Bronchial epithelial cell (primary cell): ENCODE results near the gene DOK5. TPM values are rescaled to one million over a fixed set of nuclear protein-coding genes. Genes with fewer than 3 reads are reported as not detected.

Source experiments
- DNase-seq: peaks from one replicate; pipeline ENCODE4 v3.0.0-alpha.2; 2010; ENCODE audit warnings: low read depth
- FAIRE-seq: peaks from 2 replicates; lab custom pipeline; 2011; peaks lifted over from hg19 to GRCh38; lab: Jason Lieb, UNC
- H3K27me3 ChIP-seq: 2 replicates; pipeline ENCODE4 v1.5.1; 2011; ENCODE audit warnings: low read length; ENCODE audit not compliant: control insufficient read depth, insufficient read depth
- H3K36me3 ChIP-seq: 2 replicates; pipeline ENCODE4 v1.5.1; 2011; ENCODE audit warnings: low read length; ENCODE audit not compliant: control insufficient read depth, insufficient read depth
- H3K4me3 ChIP-seq: 2 replicates; pipeline ENCODE4 v1.5.1; 2011; ENCODE audit warnings: mild to moderate bottlenecking, low read depth, low read length, control low read depth
- total RNA-seq: library from RNA; depleted of rRNA; stranded (reverse); fragments of >200 nt; gene quantifications from 2 replicates; pipeline ENCODE4 v1.2.1, GENCODE V29; 2014
- TF ChIP-seq, protein P1 (sequence below): IDR thresholded peaks from 2 replicates; pipeline ENCODE4 v1.5.1; 2011; ENCODE audit warnings: mild to moderate bottlenecking, moderate library complexity, low read length, control low read depth, inconsistent platforms; ENCODE audit not compliant: insufficient read depth, severe bottlenecking

Gene DOK5
- total RNA-seq, 1 donor from 2014 or later: not detected

DNA sequence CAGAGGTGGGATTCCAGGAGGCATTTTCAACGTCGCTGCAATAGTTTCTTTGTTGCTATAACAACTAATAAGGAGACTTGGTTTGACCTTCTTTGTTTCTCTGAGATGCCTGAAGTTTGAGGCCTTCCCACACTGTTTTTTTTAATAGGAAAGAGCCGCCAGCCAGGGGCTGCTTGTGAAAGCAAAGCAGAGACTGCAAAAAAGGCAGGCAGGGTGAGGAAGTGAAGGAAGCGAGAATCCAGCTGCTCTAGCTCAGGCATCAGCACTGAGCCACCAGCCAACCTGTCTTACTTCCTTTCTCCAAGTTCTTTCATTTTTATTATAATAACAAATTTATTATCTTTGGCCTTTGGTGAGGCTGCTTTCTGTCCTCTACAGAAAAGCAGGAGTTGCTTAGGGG is 179.1 kb downstream of the DOK5 start:
- FAIRE-seq: no peak

DNA sequence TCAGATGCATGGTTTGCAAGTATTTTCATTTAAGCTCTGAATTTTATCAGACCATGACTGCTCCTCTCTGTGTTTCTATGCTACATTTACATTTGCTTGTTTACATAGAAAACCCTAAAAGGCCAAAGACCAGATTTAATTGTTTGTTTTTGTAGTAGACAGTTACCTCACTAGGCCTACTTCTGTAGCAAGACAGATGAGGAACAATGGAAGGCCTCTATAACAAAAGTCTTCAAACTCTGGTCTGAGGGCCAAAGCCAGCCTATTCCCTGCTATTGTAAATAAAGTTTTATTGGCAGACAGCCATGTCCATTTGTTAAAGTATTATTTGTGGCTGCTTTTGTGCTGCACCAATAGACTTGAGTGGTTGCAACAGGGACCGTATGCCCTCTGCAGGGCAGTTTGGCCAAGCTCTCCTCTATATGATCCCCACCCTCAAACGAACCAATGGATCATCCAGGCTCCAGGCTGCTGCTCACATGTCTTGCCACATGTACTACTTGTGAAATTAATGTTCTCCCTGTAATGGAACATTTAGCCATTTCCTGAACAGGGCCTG is 182.0 kb downstream of the DOK5 start:
- no peak for FAIRE-seq
- DNase-seq: no peak
- no peaks in the 10 kb centered on the region for H3K36me3 ChIP-seq
- no peak overlapping the region for H3K4me3 ChIP-seq
- no peaks in the 10 kb centered on the region for H3K27me3 ChIP-seq
- TF ChIP-seq, protein P1, sequence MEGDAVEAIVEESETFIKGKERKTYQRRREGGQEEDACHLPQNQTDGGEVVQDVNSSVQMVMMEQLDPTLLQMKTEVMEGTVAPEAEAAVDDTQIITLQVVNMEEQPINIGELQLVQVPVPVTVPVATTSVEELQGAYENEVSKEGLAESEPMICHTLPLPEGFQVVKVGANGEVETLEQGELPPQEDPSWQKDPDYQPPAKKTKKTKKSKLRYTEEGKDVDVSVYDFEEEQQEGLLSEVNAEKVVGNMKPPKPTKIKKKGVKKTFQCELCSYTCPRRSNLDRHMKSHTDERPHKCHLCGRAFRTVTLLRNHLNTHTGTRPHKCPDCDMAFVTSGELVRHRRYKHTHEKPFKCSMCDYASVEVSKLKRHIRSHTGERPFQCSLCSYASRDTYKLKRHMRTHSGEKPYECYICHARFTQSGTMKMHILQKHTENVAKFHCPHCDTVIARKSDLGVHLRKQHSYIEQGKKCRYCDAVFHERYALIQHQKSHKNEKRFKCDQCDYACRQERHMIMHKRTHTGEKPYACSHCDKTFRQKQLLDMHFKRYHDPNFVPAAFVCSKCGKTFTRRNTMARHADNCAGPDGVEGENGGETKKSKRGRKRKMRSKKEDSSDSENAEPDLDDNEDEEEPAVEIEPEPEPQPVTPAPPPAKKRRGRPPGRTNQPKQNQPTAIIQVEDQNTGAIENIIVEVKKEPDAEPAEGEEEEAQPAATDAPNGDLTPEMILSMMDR: no peak

More for the DNA sequence above, 179.1 kb downstream of the DOK5 start:
- Histone ChIP-seq H3K36me3 (no peaks in the 10 kb centered on the region), H3K27me3 (no peaks in the 10 kb centered on the region), H3K4me3 (no peak overlapping the region)
- TF ChIP-seq, protein P1: no peak
- no peak for DNase-seq

DNA sequence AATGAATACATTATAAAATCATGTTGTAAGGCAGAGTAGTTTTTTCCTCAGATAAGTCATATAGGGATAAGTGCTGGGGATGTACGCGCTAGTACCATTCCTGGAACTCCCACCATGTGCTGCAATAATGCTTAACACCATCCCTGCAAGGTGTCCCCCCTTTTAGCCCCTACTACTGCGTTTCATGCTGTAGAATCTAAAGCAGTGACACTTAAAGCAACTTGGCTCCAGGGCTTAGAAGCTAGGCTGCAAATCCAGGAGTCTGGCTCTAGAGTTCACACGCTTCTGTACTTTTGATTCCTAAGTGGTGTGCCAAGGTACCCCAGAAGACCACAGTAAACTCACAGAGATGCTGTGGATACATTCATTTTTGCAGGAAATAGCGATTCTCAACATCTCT is 183.1 kb downstream of the DOK5 start:
- Histone ChIP-seq H3K36me3 (no peaks in the 10 kb centered on the region), H3K4me3 (no peak overlapping the region), H3K27me3 (no peaks in the 10 kb centered on the region)
- FAIRE-seq (no peak), DNase-seq (no peak)
- TF ChIP-seq, protein P1: no peak

DNA sequence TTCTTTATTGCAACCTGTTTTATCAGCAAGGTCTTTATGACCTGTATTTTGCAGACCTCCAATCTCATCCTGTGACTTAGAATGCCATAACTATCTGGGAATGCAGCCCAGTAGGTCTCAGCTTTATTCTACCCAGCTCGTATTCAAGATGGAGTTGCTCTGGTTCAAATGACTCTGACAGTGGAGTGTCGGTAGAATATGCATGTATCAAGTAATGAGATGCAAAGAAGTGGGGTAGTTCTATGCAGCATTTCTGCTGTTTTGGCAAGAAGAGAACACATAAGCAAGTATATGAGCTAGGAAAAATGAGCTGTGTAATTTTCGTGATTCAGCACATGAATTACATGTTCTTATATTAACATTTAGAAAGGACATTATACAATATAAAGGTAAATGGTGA is 185.9 kb downstream of the DOK5 start:
- peak; percentile 32 for FAIRE-seq
- Histone ChIP-seq H3K4me3 (no peak overlapping the region), H3K36me3 (no peaks in the 10 kb centered on the region), H3K27me3 (no peaks in the 10 kb centered on the region)
- TF ChIP-seq, protein P1: no peak
- DNase-seq: no peak

DNA sequence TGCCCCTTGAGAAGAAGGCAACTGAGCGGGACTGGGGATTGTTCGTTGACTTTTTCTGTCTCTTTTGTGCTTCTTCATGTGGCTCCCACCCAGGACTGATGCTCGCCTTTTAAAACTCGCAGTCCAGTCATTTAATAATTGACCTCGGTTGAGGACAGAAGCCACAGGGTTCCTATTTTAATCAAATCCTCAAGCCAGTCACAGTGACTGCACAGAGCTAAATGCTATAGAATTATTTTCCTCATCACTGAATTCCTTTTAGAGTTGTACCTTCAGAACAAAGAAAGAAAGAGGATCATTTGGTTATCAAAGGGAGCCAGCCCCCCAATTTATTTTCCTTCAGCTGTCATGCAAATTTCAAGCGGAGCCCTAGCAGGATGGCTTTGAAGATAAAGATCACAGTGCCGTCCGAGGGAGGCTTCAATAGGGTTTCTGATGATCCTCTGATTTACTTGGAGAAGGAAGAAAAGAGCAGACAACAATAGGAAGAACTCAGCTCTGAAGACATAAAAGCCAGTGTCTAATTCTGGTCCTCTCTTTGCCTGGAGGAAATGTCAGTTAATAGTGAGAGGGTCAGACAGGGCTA is 186.6 kb downstream of the DOK5 start:
- TF ChIP-seq, protein P1: no peak
- H3K4me3 ChIP-seq: no peak overlapping the region
- H3K36me3 ChIP-seq: no peaks in the 10 kb centered on the region
- H3K27me3 ChIP-seq: no peaks in the 10 kb centered on the region
- DNase-seq: no peak
- no peak for FAIRE-seq

DNA sequence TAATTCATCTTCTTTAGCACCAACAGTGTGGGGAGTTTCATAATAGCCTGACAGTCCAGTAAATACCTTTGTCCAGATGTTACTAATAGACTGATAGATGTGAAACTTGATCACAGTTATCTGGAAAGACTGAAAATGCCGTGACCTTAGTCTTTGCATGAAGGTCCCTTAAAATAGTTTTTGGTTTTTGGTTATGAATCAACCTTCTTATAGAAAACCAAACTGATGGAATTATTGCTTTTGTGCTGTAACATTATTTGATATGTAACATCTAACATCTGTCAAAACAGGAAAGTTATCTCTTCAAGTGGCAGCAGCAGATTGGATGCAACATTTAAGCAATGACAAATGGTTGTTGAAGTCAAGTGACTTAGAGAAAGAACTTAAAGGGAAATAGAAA is 190.4 kb downstream of the DOK5 start:
- FAIRE-seq (no peak), DNase-seq (no peak)
- Histone ChIP-seq H3K36me3 (no peaks in the 10 kb centered on the region), H3K27me3 (no peaks in the 10 kb centered on the region), H3K4me3 (no peak overlapping the region)
- TF ChIP-seq, protein P1: no peak
